ENCODE data around the gene COL2A1. TPM values are rescaled to one million over a fixed set of nuclear protein-coding genes. Genes with fewer than 3 reads are reported as not detected.

The COL2A1 gene
- total RNA-seq, 1 donor from 2014 or later: 69.1 TPM

DNA sequence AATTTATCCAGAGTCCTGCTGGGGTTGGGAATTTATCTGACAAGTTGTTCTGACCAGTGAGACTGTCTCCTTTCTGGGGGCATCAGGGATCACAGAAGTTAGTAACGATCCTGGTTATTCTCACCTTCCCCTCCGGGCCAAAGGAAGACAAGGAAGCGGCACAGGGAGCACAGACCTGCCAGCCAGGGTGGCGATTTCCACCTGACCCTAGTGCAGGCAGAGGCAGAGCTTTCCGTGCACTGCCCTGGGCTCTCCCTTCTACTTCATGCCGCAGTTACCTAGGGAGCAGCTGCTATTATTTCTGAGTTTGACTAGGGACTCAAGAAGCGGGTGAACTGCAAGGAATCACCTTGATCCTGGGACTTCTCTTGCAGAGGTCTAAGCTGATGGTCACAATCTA is 33.4 kb downstream of the COL2A1 start:
- Histone ChIP-seq H3K4me3 (no peak overlapping the region), H3K79me2 (ENCODE audit: low read depth) (no peaks in the 10 kb centered on the region), H3K27me3 (no peaks in the 10 kb centered on the region), H3K27ac (no peak overlapping the region), H3F3A (ENCODE audit: low read depth) (peaks cover 7% of the 10 kb centered on the region), H4K20me1 (ENCODE audit: low read depth) (no peaks in the 10 kb centered on the region), H3K4me2 (no peak overlapping the region), H3K36me3 (no peaks in the 10 kb centered on the region), H2AFZ (replicated peaks) (no peak overlapping the region), H3K9me3 (ENCODE audit: low read depth) (no peaks in the 10 kb centered on the region), H3K4me1 (no peaks in the 10 kb centered on the region), H3K9ac (no peak overlapping the region)
- no peak for DNase-seq (ENCODE audit: low spot score)
- no peak overlapping the region for H3K4me3 Mint-ChIP-seq
- peaks cover 41% of the 10 kb centered on the region for H3K36me3 Mint-ChIP-seq
- no peaks in the 10 kb centered on the region for H3K9me3 Mint-ChIP-seq
- no peaks in the 10 kb centered on the region for H3K4me1 Mint-ChIP-seq
- no peak overlapping the region for H3K27ac Mint-ChIP-seq
- peaks cover 3% of the 10 kb centered on the region for H3K27me3 Mint-ChIP-seq (ENCODE audit: insufficient read depth, low read depth)
- TF ChIP-seq, protein P1, sequence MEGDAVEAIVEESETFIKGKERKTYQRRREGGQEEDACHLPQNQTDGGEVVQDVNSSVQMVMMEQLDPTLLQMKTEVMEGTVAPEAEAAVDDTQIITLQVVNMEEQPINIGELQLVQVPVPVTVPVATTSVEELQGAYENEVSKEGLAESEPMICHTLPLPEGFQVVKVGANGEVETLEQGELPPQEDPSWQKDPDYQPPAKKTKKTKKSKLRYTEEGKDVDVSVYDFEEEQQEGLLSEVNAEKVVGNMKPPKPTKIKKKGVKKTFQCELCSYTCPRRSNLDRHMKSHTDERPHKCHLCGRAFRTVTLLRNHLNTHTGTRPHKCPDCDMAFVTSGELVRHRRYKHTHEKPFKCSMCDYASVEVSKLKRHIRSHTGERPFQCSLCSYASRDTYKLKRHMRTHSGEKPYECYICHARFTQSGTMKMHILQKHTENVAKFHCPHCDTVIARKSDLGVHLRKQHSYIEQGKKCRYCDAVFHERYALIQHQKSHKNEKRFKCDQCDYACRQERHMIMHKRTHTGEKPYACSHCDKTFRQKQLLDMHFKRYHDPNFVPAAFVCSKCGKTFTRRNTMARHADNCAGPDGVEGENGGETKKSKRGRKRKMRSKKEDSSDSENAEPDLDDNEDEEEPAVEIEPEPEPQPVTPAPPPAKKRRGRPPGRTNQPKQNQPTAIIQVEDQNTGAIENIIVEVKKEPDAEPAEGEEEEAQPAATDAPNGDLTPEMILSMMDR (IDR thresholded peaks at IDR 0.05): no peak
- no peak for TF ChIP-seq EZH2 (IDR thresholded peaks at IDR 0.05)
- TF ChIP-seq EZH2phosphoT487 (IDR thresholded peaks at IDR 0.05): no peak

DNA sequence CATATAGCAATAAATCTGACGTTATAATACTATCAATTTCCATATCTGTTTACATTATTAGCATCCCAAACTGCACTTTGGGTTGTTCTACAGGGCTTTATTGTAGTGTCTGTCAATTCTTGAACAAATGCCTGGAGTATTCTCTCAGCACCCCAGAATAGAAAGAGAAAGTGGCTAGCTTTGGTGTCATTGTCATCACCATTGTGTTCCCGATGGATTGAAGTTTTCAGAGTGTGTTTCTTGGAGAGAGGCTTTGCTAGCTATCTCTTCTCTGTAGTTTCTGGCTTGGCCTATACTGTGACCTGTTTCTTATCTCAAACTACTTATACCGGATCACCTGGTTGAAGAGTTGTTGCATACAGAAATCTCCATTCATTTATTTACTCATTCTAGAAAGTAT is 34.4 kb downstream of the COL2A1 start:
- Histone ChIP-seq H3K9me3 (ENCODE audit: low read depth) (no peaks in the 10 kb centered on the region), H3K4me1 (no peaks in the 10 kb centered on the region), H3K36me3 (no peaks in the 10 kb centered on the region), H3F3A (ENCODE audit: low read depth) (peaks cover 7% of the 10 kb centered on the region), H3K27me3 (peaks cover 8% of the 10 kb centered on the region), H2AFZ (replicated peaks) (no peak overlapping the region), H3K27ac (no peak overlapping the region), H3K79me2 (ENCODE audit: low read depth) (no peaks in the 10 kb centered on the region), H3K4me3 (no peak overlapping the region), H3K4me2 (no peak overlapping the region), H4K20me1 (ENCODE audit: low read depth) (no peaks in the 10 kb centered on the region), H3K9ac (no peak overlapping the region)
- H3K4me3 Mint-ChIP-seq: no peak overlapping the region
- peaks cover 2% of the 10 kb centered on the region for H3K27me3 Mint-ChIP-seq (ENCODE audit: insufficient read depth, low read depth)
- H3K4me1 Mint-ChIP-seq: no peaks in the 10 kb centered on the region
- no peak for DNase-seq (ENCODE audit: low spot score)
- H3K36me3 Mint-ChIP-seq: peaks cover 38% of the 10 kb centered on the region
- TF ChIP-seq, protein P1 (IDR thresholded peaks at IDR 0.05): no peak
- TF ChIP-seq EZH2 (IDR thresholded peaks at IDR 0.05) (no peak), EZH2phosphoT487 (IDR thresholded peaks at IDR 0.05) (no peak)
- H3K27ac Mint-ChIP-seq: no peak overlapping the region
- no peaks in the 10 kb centered on the region for H3K9me3 Mint-ChIP-seq

DNA sequence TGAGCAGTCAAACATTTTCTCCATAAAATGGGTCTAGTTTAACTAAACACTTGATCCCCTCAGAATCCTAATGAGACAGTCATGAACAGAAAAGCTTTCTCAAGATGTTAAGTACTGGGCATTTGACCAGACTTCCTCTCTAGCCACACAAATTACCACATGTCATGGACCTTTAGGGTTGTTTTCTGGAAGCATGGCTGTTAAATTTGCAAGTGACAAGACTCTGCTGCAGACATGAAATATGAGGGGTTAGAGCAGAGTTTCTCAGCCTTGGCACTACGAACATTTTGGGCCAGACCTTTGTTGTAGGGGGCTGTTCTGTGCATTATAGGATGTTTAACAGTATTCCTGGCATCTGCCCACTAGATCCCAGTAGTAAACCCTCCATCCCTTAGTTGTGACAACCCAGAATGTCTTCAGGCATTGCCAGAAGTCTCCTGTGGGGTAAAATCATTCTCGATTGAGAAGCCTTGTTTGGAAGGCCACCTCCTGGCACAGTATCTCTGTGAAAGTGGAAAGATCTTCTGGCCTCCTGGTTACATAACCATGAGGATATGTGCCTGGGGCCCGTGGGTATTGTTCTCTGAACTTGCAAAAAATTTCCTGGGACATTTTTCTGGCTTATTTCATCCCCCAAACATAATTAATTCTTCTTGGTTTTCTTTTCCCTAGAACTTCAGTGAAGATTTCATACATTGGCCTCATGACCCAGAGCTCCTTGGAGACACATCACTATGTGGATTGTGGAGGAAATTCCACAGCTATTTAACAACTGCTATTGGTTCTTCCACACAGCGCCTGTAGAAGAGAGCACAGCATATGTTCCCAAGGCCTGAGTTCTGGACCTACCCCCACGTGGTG is 36.6 kb downstream of the COL2A1 start:
- no peak for DNase-seq (ENCODE audit: low spot score)
- Histone ChIP-seq H3K9me3 (ENCODE audit: low read depth) (no peaks in the 10 kb centered on the region), H3K4me3 (no peak overlapping the region), H3K27ac (no peak overlapping the region), H3F3A (ENCODE audit: low read depth) (peaks cover 11% of the 10 kb centered on the region), H4K20me1 (ENCODE audit: low read depth) (no peaks in the 10 kb centered on the region), H3K79me2 (ENCODE audit: low read depth) (no peaks in the 10 kb centered on the region), H3K4me2 (no peak overlapping the region), H3K27me3 (peaks cover 27% of the 10 kb centered on the region), H2AFZ (replicated peaks) (no peak overlapping the region), H3K9ac (no peak overlapping the region), H3K36me3 (no peaks in the 10 kb centered on the region), H3K4me1 (peaks cover 7% of the 10 kb centered on the region)
- Mint-ChIP-seq H3K4me1 (peaks cover 10% of the 10 kb centered on the region), H3K36me3 (peaks cover 23% of the 10 kb centered on the region), H3K4me3 (no peak overlapping the region), H3K9me3 (no peaks in the 10 kb centered on the region), H3K27ac (no peak overlapping the region), H3K27me3 (ENCODE audit: insufficient read depth, low read depth) (peaks cover 3% of the 10 kb centered on the region)
- TF ChIP-seq, protein P1 (IDR thresholded peaks at IDR 0.05): no peak
- no peak for TF ChIP-seq EZH2 (IDR thresholded peaks at IDR 0.05)
- TF ChIP-seq EZH2phosphoT487 (IDR thresholded peaks at IDR 0.05): no peak

Measured in neural progenitor cell (in vitro differentiated cells).